Middle frontal gyrus (tissue), 1 donor: ENCODE measurements around the gene TNFRSF8.
"Not testable (repeated sequence)": the region's sequence is repeated elsewhere in the genome, so short reads cannot be mapped to it uniquely, and the experiment has no call there.

Experiments
- DNase-seq: peaks from one replicate; pipeline ENCODE4 v3.0.0-alpha.2; 2015; ENCODE audit warnings: low spot score; ENCODE audit errors: extremely low spot score

TNFRSF8 gene

DNA sequence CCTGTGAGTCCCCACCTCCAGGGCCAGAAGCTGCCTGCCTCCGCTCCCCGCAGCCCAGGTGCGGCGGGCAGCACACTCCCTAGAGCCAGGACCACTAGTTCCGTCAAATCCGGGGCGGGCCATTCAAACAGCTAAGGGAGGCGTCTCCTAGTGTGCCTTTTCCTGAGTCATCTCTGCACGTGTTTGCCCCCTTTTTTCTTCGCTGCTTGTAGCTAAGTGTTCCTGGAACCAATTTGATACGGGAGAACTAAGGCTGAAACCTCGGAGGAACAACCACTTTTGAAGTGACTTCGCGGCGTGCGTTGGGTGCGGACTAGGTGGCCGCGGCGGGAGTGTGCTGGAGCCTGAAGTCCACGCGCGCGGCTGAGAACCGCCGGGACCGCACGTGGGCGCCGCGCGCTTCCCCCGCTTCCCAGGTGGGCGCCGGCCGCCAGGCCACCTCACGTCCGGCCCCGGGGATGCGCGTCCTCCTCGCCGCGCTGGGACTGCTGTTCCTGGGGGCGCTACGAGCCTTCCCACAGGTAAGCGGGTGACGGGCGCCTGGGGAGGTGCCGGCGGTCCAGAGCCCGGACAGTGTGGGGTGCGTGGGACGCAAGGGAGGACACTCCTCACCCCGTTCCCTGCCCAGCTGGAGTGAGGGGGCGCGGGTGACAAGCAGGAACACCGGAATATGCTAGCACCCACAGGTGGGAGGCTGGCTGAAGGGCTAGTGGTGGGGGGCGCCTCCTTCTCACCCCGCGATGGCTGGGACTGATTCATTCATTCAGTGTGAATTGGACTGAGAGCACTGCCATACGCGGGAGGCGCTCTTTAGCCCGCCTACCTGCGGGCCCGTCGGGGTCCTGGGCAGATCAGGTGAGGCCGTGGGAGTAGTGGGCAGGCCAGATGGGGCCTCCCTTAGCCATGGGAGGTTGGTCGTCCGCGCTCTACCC is at the start of gene TNFRSF8:
Gene TNFRSF8 (plus strand): TSS at position 163 of the 932 bp plus-strand sequence. CDS start 296 bp downstream, at position 459.
- DNase-seq: no peak

DNA sequence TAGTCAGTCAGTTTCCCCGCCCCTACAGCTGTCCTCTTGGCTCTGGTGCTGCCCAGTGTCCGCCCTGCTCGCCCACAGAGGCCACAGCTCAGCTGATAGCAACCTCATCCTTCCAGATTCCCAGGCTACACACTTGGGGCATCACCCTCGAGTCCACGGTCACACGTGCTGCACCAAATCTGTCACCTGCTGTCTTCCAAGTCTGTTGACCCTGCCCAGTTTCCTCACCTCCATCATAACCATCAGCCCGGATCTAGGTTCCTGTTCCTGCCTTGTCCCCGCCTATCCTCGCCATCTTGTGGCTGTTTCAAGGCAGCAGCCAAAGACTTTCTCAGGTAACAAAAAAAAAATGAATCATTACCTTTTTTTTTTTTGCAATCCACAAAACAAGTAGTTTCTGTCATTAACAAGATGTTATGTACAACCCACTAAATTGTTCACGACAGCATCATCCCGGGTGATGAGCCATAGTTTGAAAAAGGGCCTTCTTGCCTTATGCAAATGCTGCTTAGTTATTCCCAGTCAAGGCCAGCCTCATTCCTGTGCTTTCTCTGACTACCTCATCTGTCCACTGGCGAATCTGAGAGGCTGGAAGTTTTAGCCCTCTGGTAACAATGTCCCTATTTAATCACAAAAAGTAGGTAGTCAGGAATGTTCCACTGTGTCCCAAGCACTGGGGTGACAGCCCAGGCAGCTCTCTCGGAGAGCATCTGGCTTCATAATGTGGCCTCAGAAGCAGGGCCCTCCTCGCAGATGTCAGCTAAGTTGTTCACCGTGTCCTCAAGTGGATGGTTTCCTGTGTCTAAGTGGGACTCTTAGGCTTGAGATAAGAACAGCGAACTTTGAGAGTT is 48.7 kb upstream of the TNFRSF8 start:
- no peak for DNase-seq

DNA sequence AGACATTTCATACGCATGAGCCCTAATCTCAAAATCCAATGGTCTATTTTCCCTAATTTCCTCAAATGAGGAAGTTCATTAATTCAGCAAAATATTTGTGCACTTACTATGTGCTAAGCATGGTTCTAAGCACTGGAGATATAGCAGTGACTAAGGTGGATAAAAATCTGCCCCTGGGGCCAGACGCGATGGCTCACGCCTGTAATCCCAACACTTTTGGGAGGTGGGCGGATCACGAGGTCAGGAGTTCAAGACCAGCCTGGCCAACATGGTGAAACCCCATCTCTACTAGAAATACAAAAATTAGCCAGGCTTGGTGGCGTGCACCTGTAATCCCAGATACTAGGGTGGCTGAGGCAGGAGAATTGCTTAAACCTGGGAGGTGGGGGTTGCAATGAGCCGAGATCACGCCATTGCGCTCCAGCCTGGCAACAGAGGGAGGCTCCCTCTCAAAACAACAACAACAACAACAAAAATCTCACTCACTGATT is 48.1 kb upstream of the TNFRSF8 start:
- no peak for DNase-seq

DNA sequence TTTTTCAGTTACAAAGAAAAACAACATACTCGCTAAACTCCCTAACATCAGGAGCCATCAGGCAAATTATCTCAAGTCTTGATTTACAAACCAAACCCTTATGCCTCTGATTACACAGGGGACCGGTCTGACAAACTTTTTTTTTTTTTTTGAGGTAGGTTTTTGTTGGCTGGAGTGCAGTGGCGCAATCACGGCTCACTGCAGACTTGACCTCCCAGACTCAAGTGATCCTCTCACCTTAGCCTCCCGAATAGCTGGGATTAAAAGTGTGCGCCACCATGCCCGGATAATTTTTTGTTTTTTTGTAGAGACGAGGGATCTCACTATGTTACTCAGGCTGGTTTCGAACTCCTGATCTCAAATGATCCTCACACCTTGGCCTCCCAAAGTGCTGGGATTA is 47.6 kb upstream of the TNFRSF8 start:
- no peak for DNase-seq

DNA sequence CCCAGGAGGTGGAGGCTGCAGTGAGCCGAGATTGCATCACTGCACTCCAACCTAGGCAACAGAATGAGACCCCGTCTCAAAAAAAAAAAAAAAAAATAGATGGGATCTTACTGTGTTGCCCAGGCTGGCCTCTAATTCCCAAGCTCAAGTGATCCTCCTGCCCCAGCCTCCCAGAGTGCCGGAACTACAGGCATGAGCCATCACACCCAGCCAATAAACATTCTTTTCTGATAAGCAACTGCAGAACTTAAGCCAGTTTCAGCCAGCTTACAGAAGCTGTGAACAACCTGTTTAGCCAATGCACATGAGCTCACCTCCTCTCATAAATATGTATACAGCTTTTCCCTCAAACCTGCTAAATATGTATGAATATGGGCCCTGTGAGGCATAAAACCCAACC is 46.9 kb upstream of the TNFRSF8 start:
- no peak for DNase-seq

DNA sequence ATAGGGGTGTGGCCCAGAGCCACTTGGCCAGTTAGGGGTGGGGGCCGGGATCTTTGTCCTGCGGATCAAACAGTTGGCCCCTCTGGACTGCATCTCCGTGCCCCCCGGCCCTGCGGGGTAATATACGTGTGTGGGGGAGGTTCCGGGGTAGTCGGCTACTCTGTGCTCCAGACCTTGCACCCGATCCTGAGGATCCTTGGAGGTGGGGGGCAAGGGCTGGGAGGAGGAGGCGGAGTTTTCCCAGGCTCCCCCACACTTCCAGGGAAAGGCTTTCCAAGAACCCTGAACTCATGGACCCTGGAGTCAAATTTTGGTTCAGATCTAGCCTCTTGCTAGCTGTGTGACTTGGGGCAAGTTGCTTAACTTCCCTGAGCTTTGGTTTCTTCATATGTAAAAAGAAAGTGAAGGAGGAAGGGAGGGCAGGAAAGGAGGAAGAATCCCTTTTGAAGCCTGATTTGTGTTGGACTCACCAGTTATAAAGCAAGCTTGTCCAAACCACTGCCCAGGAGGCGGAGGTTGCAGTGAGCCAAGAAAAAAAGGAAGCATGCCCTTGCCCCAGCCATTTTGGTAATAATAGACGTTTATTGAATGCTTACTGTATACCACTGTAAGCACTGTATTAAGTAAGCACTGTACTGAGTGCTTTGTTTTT is 43.1 kb upstream of the TNFRSF8 start:
- DNase-seq: no peak

DNA sequence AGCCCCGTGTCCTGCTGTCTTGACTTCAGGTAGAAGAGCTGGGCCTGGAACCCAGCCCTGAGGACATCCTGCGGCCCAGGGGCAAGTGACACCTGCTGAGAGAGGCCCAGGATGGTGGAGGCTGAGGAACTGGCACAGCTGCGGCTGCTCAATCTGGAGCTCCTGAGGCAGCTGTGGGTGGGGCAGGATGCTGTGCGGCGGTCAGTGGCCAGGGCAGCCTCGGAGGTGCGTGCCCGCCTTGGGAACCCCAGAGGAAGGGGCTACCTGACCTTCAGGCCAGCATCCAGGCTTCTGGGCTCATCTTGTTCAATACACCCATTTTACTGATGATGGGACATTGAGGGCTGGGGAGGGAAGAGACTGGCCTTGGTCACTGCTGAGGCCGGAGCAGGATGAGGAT is 41.5 kb upstream of the TNFRSF8 start:
- DNase-seq: no peak

DNA sequence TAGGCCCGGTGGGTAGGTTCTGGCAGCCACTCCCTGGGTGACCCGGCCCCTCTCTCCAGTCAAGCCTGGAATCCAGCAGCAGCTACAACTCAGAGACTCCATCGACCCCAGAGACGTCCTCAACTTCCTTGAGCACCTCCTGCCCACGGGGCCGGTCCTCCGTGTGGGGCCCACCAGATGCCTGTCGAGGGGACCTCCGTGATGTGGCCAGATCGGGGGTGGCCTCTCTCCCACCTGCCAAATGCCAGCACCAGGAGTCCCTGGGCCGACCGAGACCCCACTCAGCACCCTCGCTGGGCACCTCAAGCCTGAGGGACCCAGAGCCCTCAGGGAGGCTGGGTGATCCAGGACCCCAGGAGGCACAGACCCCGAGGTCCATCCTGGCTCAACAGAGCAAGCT is 41.1 kb upstream of the TNFRSF8 start:
- DNase-seq: no peak

DNA sequence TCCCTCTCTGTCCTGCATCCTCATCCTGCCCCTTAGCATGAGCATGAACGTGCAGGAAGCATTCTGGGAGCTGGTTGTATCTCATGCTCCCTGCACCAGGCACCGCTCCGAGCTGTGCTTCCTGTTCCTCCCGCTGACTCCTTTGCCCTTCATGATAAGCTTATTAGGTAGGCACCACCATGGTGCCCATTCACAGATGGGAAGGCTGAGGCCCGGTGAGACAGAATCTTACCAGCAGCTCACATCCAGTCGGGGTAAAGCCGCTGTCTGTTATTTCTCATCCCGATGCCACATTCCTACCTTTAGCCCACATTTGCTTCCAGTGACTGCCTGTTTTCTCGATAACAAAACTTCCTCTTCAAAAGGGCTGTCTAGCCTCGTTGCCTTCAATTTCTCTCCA is 36.5 kb upstream of the TNFRSF8 start:
- DNase-seq: no peak

DNA sequence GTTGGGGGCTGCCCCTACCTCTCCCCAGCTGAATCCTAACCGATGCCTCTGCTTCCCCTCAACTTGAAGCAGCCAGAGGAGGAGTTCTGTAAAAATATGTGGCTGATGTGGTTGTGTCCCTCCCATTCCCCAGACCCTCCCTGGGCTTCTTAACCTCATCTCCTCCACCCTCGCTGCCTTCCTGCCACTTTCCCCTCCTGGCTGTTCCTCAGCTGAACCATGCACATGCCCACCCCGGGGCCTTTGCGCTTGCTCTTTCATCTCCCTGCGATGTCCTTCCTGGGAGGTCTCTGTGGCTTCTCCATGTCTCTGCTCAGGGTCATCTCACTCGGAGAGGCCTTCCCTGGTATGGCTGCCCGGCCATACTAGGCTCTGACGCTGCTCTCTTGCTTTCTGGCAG is 34.9 kb upstream of the TNFRSF8 start:
- DNase-seq: no peak

DNA sequence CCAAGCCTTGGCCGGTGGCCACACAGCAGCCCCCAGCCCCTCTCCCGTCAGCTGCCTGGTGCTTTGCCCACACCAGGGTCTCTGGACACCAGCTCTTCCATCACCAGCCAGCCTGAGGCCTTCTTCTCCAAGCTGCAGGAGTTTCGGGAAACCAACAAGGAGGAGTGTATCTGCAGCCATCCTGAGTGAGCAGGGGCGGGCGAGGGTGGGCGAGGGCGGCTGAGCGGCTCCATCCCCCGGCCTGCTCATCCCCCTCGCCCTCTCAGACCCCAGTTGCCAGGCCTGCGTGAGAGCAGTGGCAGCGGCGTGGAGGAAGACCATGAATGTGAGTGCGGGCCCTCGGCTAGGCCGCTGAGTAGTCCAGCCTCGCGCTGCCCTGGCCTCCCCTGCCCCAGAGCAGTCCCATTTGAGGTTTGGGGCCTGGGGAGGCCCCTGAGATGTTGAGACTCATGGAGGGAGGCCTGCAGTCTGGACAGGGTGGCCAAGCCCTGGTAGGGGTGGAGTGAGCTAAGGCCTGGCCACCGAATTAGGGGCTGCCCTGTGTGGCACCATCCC is 34.1 kb upstream of the TNFRSF8 start:
- DNase-seq: no peak

DNA sequence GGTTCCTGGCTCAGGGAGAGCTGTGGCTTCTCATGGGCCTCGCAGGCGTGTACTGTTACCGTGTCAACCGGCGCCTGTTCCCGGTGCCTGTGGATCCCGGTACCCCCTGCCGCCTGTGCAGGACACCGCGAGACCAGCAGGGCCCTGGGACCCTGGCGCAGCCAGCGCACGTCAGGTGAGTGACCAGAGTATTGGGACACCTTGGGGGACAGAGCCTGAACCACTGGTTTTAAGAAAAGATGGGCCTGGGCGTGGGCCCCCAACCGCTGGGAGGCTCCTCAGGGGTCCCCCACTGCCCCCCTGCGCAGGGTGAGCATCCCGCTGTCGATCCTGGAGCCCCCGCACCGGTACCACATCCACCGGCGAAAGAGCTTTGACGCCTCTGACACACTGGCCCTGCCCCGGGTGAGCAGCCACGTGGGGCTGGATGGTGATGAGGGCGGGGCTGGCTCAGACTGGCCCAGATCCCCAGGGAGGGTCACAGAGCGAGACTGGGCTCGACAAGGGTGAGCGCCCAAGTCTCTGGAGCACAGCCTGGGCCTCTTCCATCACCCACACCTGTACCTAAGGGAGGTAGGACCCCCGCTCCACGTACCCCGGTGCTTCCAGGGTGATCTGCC is 33.3 kb upstream of the TNFRSF8 start:
- DNase-seq: no peak

DNA sequence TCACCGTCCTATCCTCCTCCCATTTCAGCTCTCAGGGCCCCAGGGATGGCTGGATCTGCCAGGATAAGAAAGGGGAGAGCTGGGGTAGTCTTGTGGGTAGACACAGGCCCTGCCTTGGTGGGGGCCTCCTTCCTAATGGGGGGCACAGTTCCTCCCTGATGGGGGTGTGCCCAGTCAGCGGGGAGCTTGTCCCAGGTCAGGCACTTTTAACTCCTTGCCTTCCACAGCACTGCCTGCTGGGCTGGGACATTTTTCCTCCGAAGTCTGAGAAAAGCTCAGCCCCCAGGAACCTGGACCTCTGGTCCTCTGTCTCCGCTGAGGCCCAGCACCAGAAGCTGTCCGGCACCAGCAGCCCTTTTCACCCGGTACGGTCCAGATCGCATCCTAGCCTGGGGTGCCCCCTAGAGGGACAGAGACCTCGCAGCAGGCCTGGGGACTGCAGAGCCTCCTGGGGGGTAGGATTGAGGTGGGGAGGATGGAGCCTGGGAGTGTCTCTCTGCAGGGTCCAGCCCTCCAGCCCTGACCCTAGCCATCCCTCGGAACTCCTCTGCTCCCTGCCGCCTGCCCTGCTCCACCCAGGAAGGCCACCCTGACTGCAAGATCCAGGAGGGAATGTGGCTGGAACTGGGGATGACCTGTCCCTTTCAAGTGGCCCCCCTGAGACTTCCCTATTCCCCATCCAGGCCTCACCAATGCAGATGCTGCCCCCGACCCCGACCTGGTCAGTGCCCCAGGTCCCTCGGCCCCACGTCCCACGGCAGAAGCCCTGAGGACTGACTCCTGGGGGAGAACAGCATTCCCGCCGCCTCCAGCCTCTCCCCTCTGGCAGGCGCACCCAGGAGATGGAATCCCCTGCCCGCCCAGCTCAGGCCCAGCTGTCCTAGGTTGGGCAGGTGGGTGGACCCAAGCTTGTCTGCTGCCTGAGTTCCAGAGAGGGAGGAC is 31.8 kb upstream of the TNFRSF8 start:
- DNase-seq: no peak

DNA sequence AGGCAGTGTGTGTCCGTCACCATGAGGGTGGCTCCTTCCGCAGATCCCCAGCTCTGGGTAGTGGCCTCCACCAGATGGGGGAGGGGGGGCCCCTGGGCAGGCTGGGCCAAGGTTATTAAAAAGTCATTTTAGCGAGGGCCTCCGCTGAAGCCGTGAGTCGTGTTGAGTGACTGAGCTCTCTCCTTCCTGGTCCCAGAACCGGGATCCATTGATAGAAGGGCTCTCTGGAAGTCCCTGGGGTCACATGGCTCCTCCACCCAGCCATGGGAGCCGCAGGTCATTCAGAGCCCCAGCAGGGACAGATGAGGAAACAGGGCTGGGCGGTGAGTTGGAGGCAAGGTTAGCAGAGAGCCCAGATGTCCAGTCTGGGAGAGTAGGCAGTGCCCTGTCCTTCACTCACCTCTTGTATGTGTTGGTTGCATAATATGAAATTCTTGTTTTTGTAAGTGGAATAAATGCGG is 30.9 kb upstream of the TNFRSF8 start:
- DNase-seq: no peak

DNA sequence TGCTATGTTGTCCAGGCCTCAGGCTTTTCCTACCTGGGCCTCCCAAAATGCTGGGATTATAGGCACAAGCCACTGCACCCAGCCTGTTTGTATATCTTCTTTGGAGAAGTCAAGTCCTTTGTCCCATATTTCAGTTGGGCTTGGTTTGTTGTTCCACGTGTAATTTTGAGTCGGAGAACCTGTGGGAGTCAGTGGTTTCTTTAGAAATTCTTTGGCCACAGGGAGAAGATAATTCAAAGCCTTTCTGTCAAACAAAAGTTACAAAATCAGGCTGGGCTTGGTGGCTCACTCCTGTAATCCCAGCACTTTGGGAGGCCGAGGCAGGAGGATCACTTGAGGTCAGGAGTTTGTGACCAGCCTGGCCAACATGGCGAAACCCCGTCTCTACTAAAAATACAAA is 29.7 kb upstream of the TNFRSF8 start:
- DNase-seq: not testable (repeated sequence)

DNA sequence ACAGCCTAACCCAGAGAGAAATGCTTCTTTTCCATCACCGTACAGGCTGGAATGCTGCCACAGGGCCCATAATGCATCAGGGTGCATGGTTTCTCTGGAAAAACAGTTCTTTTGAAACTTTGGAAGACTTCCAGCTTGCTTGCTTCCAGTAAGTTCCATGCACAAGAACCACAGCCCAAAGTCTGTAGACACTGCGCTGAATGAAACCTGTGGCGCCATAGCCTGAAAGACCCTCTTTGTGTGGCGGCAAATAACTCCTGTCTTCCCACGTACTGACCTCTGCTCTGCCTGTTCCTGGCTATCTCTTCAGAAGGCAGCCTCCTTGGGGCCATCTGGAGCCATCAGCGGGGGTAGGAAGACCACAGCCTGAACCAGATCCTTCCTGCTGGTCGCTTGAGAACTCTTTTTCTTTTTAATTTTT is 28.7 kb upstream of the TNFRSF8 start:
- DNase-seq: no peak

DNA sequence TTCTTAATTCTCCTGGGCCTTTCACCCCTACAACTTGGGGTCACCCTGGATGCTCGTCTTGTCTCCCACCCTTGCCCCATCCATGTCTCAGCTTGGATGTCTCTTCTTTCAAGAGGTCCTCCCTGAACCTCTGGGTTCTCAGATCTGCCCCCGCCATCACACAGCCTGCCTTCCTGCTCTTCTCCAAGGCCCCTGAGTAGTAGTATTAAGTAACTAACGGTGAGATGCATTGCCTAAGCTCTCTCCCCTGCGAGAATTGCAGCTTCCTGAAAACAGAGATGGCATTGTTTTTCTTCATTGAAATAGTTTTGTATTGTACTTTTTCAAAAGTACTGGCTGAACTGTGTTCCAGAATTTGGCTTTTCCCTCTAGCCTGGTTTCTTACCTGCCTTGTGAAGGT is 27.8 kb upstream of the TNFRSF8 start:
- no peak for DNase-seq

DNA sequence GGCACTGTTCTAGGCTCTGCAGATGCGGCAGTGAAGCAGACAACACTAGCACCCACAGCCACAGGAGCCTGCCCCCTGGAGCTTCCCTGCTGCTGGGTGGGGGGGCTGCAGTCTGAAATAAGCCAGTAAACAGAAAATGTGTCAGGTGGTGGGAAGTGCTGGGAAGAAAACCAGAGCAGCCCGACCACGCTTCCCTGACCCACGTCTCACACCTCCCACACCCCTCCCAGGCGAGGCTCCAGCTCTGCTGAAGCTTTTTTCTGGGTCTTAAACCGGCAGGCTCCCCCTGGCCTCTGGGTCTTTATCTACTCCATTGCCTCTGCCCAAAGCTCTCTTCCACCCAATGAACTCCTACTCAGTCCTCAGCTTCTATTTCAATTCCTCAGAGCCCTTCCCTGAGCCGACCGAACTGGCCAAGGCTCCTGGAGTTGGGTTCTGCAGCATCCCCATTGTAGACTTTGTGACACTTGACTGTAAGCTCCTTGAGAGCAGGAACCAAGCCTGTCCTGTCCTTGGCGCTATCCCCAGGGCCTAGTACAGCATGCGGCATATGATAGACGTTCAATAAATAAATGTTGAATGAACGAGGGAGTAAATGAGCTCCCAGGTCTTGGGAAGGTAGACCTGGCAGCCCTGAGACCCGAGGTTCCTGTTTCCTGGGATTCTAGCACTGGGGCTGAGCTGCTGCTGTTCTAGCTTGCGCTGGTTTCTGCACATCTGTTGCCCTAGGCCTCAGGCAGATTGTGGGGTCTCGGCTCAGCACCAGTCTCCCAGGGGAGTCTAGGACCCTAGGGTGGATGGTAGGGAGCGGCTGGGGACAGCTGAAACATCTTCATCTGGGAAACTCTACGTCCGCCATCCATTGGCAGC is 25.4 kb upstream of the TNFRSF8 start:
- DNase-seq: no peak
